GM12878 (cell line): ENCODE measurements around the gene NPAS3. TPM values are rescaled to one million over a fixed set of nuclear protein-coding genes. Genes with fewer than 3 reads are reported as not detected.

ENCODE experiments used
- ATAC-seq: fragments of 200-7000 bp; cut with Tn5 transposase; 3 replicates; pipeline ENCODE4 v1.9.1; 2020; ENCODE audit warnings: mild to moderate bottlenecking, moderate library complexity
- BruUV-seq: library from RNA; stranded (reverse); fragments of 400-500 nt; replicated peaks from 2 replicates; lab custom pipeline; 2021; lab: Mats Ljungman, UMichigan
- CTCF ChIA-PET: fragments of 300-600 bp; sonication (Branson Sonifier 250); formaldehyde crosslinking; extraction: SDS; loops from one replicate; lab custom pipeline; 2021; ENCODE audit warnings: inconsistent platforms; lab: Yijun Ruan, JAX
- POLR2A ChIA-PET: fragments of 350-600 bp; formaldehyde crosslinking; extraction: SDS; loops from one replicate; lab custom pipeline; 2021; ENCODE audit warnings: inconsistent platforms; lab: Charles Lee
- RAD21 ChIA-PET: fragments of 300-600 bp; sonication (Branson Sonifier 250); formaldehyde crosslinking; loops from one replicate; lab custom pipeline; 2023; ENCODE audit warnings: antibody characterized with exemption; ENCODE audit not compliant: unreplicated experiment; lab: Charles Lee
- SMC1A ChIA-PET: fragments of 300-600 bp; sonication (Branson Sonifier 250); formaldehyde crosslinking; loops from one replicate; lab custom pipeline; 2023; ENCODE audit not compliant: unreplicated experiment, uncharacterized antibody; lab: Charles Lee
- DNase-seq: peaks from one replicate; pipeline ENCODE4 v3.0.0-alpha.2; 2011; ENCODE audit warnings: low read depth, low spot score
- FAIRE-seq: peaks from 3 replicates; lab custom pipeline; 2011; peaks lifted over from hg19 to GRCh38; lab: Jason Lieb, UNC
- H2AFZ ChIP-seq: 2 replicates; pipeline ENCODE4 v1.6.0; 2011; ENCODE audit warnings: low read depth, low read length, control low read depth; ENCODE audit not compliant: control insufficient read depth
- H3K27ac ChIP-seq: 2 replicates; pipeline ENCODE4 v1.5.1; 2011; ENCODE audit warnings: control low read depth; ENCODE audit not compliant: control insufficient read depth, insufficient read depth
- H3K27me3 ChIP-seq, 2 experiments: replicated peaks in 1 of 2; 2 replicates each; pipeline versions ENCODE4 v1.6.0 to v1.6.1; 2011; ENCODE audit warnings: low read length in 1 of 2; ENCODE audit not compliant: control insufficient read depth in 2 of 2, insufficient read depth in 2 of 2
- H3K36me3 ChIP-seq, 2 experiments: 2 replicates each; pipeline ENCODE4 v1.5.1; 2011; ENCODE audit warnings: low read length in 1 of 2; ENCODE audit not compliant: control insufficient read depth in 2 of 2, insufficient read depth in 2 of 2
- H3K4me1 ChIP-seq: 2 replicates; pipeline ENCODE4 v1.6.1; 2011; ENCODE audit warnings: mild to moderate bottlenecking, low read length, moderate library complexity, mixed read lengths; ENCODE audit not compliant: control insufficient read depth, insufficient read depth
- H3K4me2 ChIP-seq: 2 replicates; pipeline ENCODE4 v1.6.0; 2011; ENCODE audit warnings: control low read depth; ENCODE audit not compliant: control insufficient read depth, insufficient read depth
- H3K4me3 ChIP-seq: fragments of 200-600 bp; sonication (generic); 2 replicates; pipeline ENCODE4 v1.5.1; 2016
- H3K79me2 ChIP-seq: 2 replicates; pipeline ENCODE4 v1.6.0; 2011; ENCODE audit warnings: low read length; ENCODE audit not compliant: control insufficient read depth, insufficient read depth
- H3K9ac ChIP-seq: 2 replicates; pipeline ENCODE4 v1.8.0; 2011; ENCODE audit warnings: low read length, control low read depth, mixed read lengths; ENCODE audit not compliant: control insufficient read depth, insufficient read depth
- H3K9me3 ChIP-seq: replicated peaks from 3 replicates; pipeline ENCODE4 v1.5.1; 2011; ENCODE audit warnings: mild to moderate bottlenecking, low read length; ENCODE audit not compliant: control insufficient read depth, insufficient read depth
- H4K20me1 ChIP-seq: 2 replicates; pipeline ENCODE4 v1.6.0; 2011; ENCODE audit not compliant: control insufficient read depth, insufficient read depth
- ATF7 ChIP-seq: fragments of 450-650 bp; IDR thresholded peaks from 2 replicates; pipeline ENCODE4 v1.6.1; 2016; ENCODE audit warnings: low read depth, mild to moderate bottlenecking
- BHLHE40 ChIP-seq, 2 experiments: fragments of 450-650 bp in 1 of 2; IDR thresholded peaks; 2 replicates each; pipeline ENCODE4 v1.6.1; 2011 to 2017; ENCODE audit warnings: low read depth in 2 of 2, borderline replicate concordance in 1 of 2, improper control_type of control experiment in 1 of 2, low read length in 1 of 2, mild to moderate bottlenecking in 1 of 2
- CHD1 ChIP-seq: IDR thresholded peaks from 2 replicates; pipeline ENCODE4 v1.6.1; 2012; ENCODE audit warnings: low read depth, low read length, improper control_type of control experiment
- CREM ChIP-seq: IDR thresholded peaks from 2 replicates; pipeline ENCODE4 v1.6.1; 2014; ENCODE audit warnings: antibody characterized with exemption, low read depth
- EZH2 ChIP-seq: IDR thresholded peaks from 2 replicates; pipeline ENCODE4 v1.6.1; 2012; ENCODE audit warnings: low read depth, mild to moderate bottlenecking, control low read depth, inconsistent platforms, low read length, borderline replicate concordance; ENCODE audit not compliant: control insufficient read depth
- JUNB ChIP-seq: IDR thresholded peaks from 2 replicates; pipeline ENCODE4 v1.6.1; 2016; ENCODE audit warnings: antibody characterized with exemption, mild to moderate bottlenecking
- MEF2B ChIP-seq: fragments of 450-650 bp; IDR thresholded peaks from 2 replicates; pipeline ENCODE4 v1.6.1; 2018; ENCODE audit warnings: mild to moderate bottlenecking, moderate library complexity; ENCODE audit not compliant: partially characterized antibody, poor library complexity, severe bottlenecking
- NR2F1 ChIP-seq: fragments of 450-650 bp; conservative IDR thresholded peaks from 2 replicates; pipeline ENCODE4 v1.6.1; 2017; ENCODE audit warnings: mild to moderate bottlenecking
- PAX5 ChIP-seq: IDR thresholded peaks from 2 replicates; pipeline ENCODE4 v1.6.1; 2011; ENCODE audit warnings: low read depth, low read length, borderline replicate concordance
- POLR2AphosphoS5 ChIP-seq: IDR thresholded peaks from 2 replicates; pipeline ENCODE4 v1.6.1; 2011; ENCODE audit warnings: mild to moderate bottlenecking, low read length, inconsistent platforms
- POU2F2 ChIP-seq: IDR thresholded peaks from 3 replicates; pipeline ENCODE4 v1.6.1; 2011; ENCODE audit warnings: low read depth, mild to moderate bottlenecking, low read length, borderline replicate concordance
- SPI1 ChIP-seq: IDR thresholded peaks from 2 replicates; pipeline ENCODE4 v1.6.1; 2011; ENCODE audit warnings: low read depth, mild to moderate bottlenecking, low read length, moderate library complexity, borderline replicate concordance; ENCODE audit not compliant: insufficient read depth
- TAF1 ChIP-seq: IDR thresholded peaks from 2 replicates; pipeline ENCODE4 v1.6.1; 2011; ENCODE audit warnings: mild to moderate bottlenecking, low read depth, low read length, borderline replicate concordance
- YBX1 ChIP-seq: fragments of 450-650 bp; IDR thresholded peaks from 2 replicates; pipeline ENCODE4 v1.6.1; 2016; ENCODE audit warnings: antibody characterized with exemption
- ZNF207 ChIP-seq: fragments of 450-650 bp; IDR thresholded peaks from 2 replicates; pipeline ENCODE4 v1.6.1; 2014; ENCODE audit warnings: antibody characterized with exemption, mild to moderate bottlenecking, borderline replicate concordance
- ZNF24 ChIP-seq: fragments of 450-650 bp; IDR thresholded peaks from 2 replicates; pipeline ENCODE4 v1.6.1; 2017; ENCODE audit warnings: antibody characterized with exemption, mild to moderate bottlenecking
- WGBS: methylation state at CpG from one replicate; pipeline ENCODE4 v1.1.6; 2016; ENCODE audit warnings: low lambda C conversion rate; ENCODE audit not compliant: insufficient replicate concordance, insufficient coverage; ENCODE audit errors: missing lambda C conversion rate; 5-methylcytosine and 5-hydroxymethylcytosine counted together
- in situ Hi-C: fragments of 300-500 bp; cut with MboI; formaldehyde crosslinking; loops from 9 replicates; pipeline ENCODE4 v1.14.3; 2018; ENCODE audit warnings: mixed read lengths
- intact Hi-C: fragments of 100-400 bp; cut with micrococcal nuclease; formaldehyde crosslinking; loops from one replicate; pipeline ENCODE4 v1.14.2; 2022; ENCODE audit not compliant: unreplicated experiment
- polyA plus RNA-seq, 11 experiments: library from polyadenylated mRNA; depleted of rRNA in 4 of 11; unstranded in 6 of 11; stranded (reverse) in 5 of 11; fragments of >200 nt; fragmentation: Nextera tagmentation in 4 of 11; fragmentation: Illumina TruSeq in 1 of 11; extraction: Ambion mirVana in 4 of 11; extraction: Trizol in 1 of 11; gene quantifications; 1 replicate in 1 of 11; 2 replicates in 10 of 11; pipeline versions ENCODE4 v1.2.1 to v1.2.3, GENCODE V29; 2011 to 2016; ENCODE audit warnings: inconsistent platforms in 2 of 11, missing spikeins in 2 of 11, low read depth in 1 of 11
- total RNA-seq, 4 experiments: library from RNA; depleted of rRNA in 3 of 4; stranded (reverse); fragments of >200 nt in 3 of 4; fragmentation: Illumina TruSeq in 1 of 4; extraction: Trizol in 1 of 4; gene quantifications; 2 replicates each; pipeline versions ENCODE4 v1.2.1 to v1.2.3, GENCODE V29; 2013 to 2021
- TF ChIP-seq, protein P1 (sequence below): IDR thresholded peaks from 2 replicates; pipeline ENCODE4 v1.6.1; 2011; ENCODE audit warnings: mild to moderate bottlenecking, low read depth, low read length, moderate library complexity; ENCODE audit not compliant: insufficient replicate concordance
- TF ChIP-seq, protein P2 (sequence below): IDR thresholded peaks from 2 replicates; pipeline ENCODE4 v1.6.1; 2012; ENCODE audit warnings: mild to moderate bottlenecking, low read depth, low read length

The NPAS3 gene
- total and polyA plus RNA-seq, 10 of the 15 experiments (the other 5 are each of a cell fraction or from before 2014, with no cell fraction given): under 0.01 to 2.7 (median 0.03) TPM; not detected in 6

DNA sequence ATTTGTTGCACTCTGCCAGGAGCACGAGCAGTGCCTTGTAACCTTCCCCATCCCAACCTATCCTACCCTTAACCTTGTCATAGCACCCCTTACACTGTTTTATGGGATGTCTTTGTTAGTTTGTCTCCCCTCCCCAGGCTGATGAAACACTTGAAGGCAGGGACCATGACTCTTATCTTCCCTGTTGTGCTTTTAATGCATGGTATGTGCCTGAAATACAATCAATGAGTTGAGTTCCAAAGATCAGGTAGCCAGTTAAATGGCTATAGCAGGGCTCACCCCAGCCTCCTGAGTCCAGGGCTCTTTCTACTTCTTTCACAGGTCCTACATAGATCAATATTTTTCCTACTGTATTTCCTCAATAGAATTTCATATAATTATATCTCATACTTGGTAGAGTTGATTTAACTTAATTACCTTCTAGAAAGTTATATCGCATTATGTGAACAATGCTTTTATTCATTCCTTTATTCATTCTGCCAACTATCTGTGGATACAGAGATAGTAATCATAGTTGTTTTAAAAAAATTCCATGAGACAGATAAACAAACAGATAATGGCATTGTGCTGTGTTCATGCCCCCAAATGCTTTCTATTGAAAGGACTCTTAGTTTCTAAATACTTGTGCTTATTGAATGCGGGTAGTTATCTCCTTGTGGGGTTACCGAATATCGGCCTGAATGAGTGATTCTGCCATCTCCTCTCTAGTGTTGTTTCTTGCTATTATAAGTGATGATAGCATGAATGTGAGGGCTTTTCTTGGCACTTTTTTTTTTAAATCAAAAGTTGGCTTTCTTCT, 347.4 kb downstream of the NPAS3 start:
- H3K4me3 ChIP-seq: no peak overlapping the region
- no peak for TF ChIP-seq EZH2
- TF ChIP-seq JUNB: no peak
- no peak for TF ChIP-seq ZNF207
- no peak for TF ChIP-seq MEF2B
- TF ChIP-seq POU2F2: no peak
- no peak for TF ChIP-seq YBX1
- no peak for TF ChIP-seq POLR2AphosphoS5
- no peak for TF ChIP-seq CHD1
- TF ChIP-seq NR2F1: no peak
- TF ChIP-seq BHLHE40 (IDR thresholded peaks at IDR 0.05; ENCODE audit: borderline replicate concordance in 1 of 2, low read depth in 2 of 2, low read length in 1 of 2): no peak
- no peak for TF ChIP-seq TAF1
- no peak for TF ChIP-seq ZNF24
- TF ChIP-seq, protein P1, sequence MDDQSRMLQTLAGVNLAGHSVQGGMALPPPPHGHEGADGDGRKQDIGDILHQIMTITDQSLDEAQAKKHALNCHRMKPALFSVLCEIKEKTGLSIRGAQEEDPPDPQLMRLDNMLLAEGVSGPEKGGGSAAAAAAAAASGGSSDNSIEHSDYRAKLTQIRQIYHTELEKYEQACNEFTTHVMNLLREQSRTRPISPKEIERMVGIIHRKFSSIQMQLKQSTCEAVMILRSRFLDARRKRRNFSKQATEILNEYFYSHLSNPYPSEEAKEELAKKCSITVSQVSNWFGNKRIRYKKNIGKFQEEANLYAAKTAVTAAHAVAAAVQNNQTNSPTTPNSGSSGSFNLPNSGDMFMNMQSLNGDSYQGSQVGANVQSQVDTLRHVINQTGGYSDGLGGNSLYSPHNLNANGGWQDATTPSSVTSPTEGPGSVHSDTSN: no peak
- no peak for TF ChIP-seq CREM
- TF ChIP-seq SPI1: no peak
- TF ChIP-seq ATF7: no peak
- TF ChIP-seq PAX5: no peak
- TF ChIP-seq, protein P2, sequence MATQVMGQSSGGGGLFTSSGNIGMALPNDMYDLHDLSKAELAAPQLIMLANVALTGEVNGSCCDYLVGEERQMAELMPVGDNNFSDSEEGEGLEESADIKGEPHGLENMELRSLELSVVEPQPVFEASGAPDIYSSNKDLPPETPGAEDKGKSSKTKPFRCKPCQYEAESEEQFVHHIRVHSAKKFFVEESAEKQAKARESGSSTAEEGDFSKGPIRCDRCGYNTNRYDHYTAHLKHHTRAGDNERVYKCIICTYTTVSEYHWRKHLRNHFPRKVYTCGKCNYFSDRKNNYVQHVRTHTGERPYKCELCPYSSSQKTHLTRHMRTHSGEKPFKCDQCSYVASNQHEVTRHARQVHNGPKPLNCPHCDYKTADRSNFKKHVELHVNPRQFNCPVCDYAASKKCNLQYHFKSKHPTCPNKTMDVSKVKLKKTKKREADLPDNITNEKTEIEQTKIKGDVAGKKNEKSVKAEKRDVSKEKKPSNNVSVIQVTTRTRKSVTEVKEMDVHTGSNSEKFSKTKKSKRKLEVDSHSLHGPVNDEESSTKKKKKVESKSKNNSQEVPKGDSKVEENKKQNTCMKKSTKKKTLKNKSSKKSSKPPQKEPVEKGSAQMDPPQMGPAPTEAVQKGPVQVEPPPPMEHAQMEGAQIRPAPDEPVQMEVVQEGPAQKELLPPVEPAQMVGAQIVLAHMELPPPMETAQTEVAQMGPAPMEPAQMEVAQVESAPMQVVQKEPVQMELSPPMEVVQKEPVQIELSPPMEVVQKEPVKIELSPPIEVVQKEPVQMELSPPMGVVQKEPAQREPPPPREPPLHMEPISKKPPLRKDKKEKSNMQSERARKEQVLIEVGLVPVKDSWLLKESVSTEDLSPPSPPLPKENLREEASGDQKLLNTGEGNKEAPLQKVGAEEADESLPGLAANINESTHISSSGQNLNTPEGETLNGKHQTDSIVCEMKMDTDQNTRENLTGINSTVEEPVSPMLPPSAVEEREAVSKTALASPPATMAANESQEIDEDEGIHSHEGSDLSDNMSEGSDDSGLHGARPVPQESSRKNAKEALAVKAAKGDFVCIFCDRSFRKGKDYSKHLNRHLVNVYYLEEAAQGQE: no peak
- no peak for ATAC-seq

More for the DNA sequence above, 347.4 kb downstream of the NPAS3 start:
- Histone ChIP-seq H2AFZ (no peak overlapping the region), H3K4me2 (no peak overlapping the region), H3K4me1 (no peaks in the 10 kb centered on the region), H3K36me3 (no peaks in the 10 kb centered on the region), H3K9ac (no peak overlapping the region), H3K79me2 (no peaks in the 10 kb centered on the region), H3K27me3 (no peaks in the 10 kb centered on the region), H4K20me1 (no peaks in the 10 kb centered on the region), H3K9me3 (no peaks in the 10 kb centered on the region), H3K27ac (no peak overlapping the region)
- BruUV-seq: no TSS peak
- ChIA-PET RAD21 (no interaction called here), CTCF (no interaction called here), POLR2A (no interaction called here), SMC1A (no interaction called here)
- intact Hi-C loops: no loop called here
- FAIRE-seq (no peak), DNase-seq (no peak)
- WGBS: 77% methylated on average over 5 of the region's 5 CpGs
- in situ Hi-C loops: no loop called here
